SH-SY5Y (cell line): ENCODE results near the gene UBE2Z.

Experiments
- GATA2 ChIP-seq: IDR thresholded peaks from 2 replicates; pipeline ENCODE4 v1.6.1; 2011; ENCODE audit warnings: mild to moderate bottlenecking, low read depth, low read length
- GATA3 ChIP-seq: IDR thresholded peaks from 2 replicates; pipeline ENCODE4 v1.6.1; 2011; ENCODE audit warnings: low read depth, mild to moderate bottlenecking, low read length, moderate library complexity

DNA sequence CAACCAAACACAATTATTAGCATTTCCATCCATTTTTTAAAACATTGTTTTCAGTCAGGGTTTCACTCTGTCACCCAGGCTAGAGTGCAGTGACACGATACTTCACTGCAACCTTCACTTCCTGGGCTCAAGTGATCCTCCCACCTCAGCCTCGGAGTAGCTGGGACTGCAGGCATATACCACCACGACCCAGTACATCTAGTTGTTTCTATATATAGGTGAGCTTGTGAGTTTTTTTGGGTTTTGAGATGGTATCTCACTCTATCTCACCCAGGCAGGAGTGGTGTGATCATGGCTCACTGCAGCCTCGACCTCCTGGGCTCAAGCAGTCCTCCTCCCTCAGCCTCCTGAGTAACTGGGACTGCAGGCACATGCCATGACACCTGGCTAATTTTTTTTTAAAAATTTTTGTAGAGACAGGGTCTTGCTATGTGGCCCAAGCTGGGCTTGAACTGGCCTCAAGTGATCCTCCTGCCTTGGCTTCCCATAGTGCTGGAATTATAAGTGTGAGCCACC lies 37.1 kb upstream of the UBE2Z start:
- TF ChIP-seq GATA3 (no peak), GATA2 (no peak)
